SK-N-SH treated with all-trans-retinoic acid at 6 μM for 48 hours (cell line): ENCODE data around the gene KASH5.

ENCODE experiments used
- ATAC-seq: fragments of 200-7000 bp; cut with Tn5 transposase; 3 replicates; pipeline ENCODE4 v1.9.1; 2020; ENCODE audit warnings: mild to moderate bottlenecking, moderate library complexity
- ARNTL ChIP-seq: fragments of 450-650 bp; formaldehyde crosslinking; IDR thresholded peaks from 2 replicates; pipeline ENCODE4 v1.5.0; 2020; ENCODE audit warnings: low read depth, mild to moderate bottlenecking, moderate library complexity, borderline replicate concordance
- BACH2 ChIP-seq: fragments of 250-450 bp; sonication (Bioruptor Pico); IDR thresholded peaks from 2 replicates; pipeline ENCODE4 v1.9.0; 2021; ENCODE audit warnings: mild to moderate bottlenecking, borderline replicate concordance
- CREB5 ChIP-seq: fragments of 250-450 bp; sonication (Bioruptor Pico); IDR thresholded peaks from 2 replicates; pipeline ENCODE4 v1.5.1; 2020; ENCODE audit warnings: low read depth, mild to moderate bottlenecking, moderate library complexity
- CSDC2 ChIP-seq: fragments of 250-450 bp; sonication (Bioruptor Pico); IDR thresholded peaks from 2 replicates; pipeline ENCODE4 v1.5.0; 2020; ENCODE audit warnings: mild to moderate bottlenecking, moderate library complexity
- CSRNP3 ChIP-seq: fragments of 250-450 bp; sonication (Bioruptor Pico); IDR thresholded peaks from 2 replicates; pipeline ENCODE4 v1.5.1; 2021; ENCODE audit warnings: mild to moderate bottlenecking, moderate library complexity
- ESRRG ChIP-seq: fragments of 250-450 bp; sonication (Bioruptor Pico); IDR thresholded peaks from 2 replicates; pipeline ENCODE4 v1.6.1; 2021; ENCODE audit warnings: mild to moderate bottlenecking
- GLIS3 ChIP-seq: fragments of 250-450 bp; sonication (Bioruptor Pico); IDR thresholded peaks from 2 replicates; pipeline ENCODE4 v1.5.0; 2020; ENCODE audit warnings: mild to moderate bottlenecking, moderate library complexity
- ISL1 ChIP-seq: fragments of 250-450 bp; sonication (Bioruptor Pico); IDR thresholded peaks from 2 replicates; pipeline ENCODE4 v2.1.2; 2022; ENCODE audit warnings: mild to moderate bottlenecking, moderate library complexity
- OSR1 ChIP-seq: fragments of 250-450 bp; sonication (Bioruptor Pico); IDR thresholded peaks from 2 replicates; pipeline ENCODE4 v1.8.0; 2022; ENCODE audit warnings: moderate library complexity, mild to moderate bottlenecking, inconsistent platforms
- PATZ1 ChIP-seq: fragments of 250-450 bp; sonication (Bioruptor Pico); IDR thresholded peaks from 2 replicates; pipeline ENCODE4 v1.8.0; 2020; ENCODE audit warnings: mild to moderate bottlenecking, moderate library complexity, borderline replicate concordance
- POU6F1 ChIP-seq: fragments of 250-450 bp; sonication (Bioruptor Pico); IDR thresholded peaks from 2 replicates; pipeline ENCODE4 v1.8.0; 2021; ENCODE audit warnings: low read depth, mild to moderate bottlenecking, moderate library complexity, borderline replicate concordance
- PPARA ChIP-seq: fragments of 250-450 bp; sonication (Bioruptor Pico); IDR thresholded peaks from 2 replicates; pipeline ENCODE4 v1.5.0; 2020; ENCODE audit warnings: mild to moderate bottlenecking, borderline replicate concordance
- RARB ChIP-seq: fragments of 250-450 bp; sonication (Bioruptor Pico); IDR thresholded peaks from 2 replicates; pipeline ENCODE4 v1.8.0; 2021; ENCODE audit warnings: mild to moderate bottlenecking, moderate library complexity
- SNAI2 ChIP-seq: fragments of 250-450 bp; sonication (Bioruptor Pico); IDR thresholded peaks from 2 replicates; pipeline ENCODE4 v1.5.0; 2020; ENCODE audit warnings: mild to moderate bottlenecking, moderate library complexity
- TOX ChIP-seq: fragments of 250-450 bp; sonication (Bioruptor Pico); IDR thresholded peaks from 2 replicates; pipeline ENCODE4 v1.8.0; 2021; ENCODE audit warnings: mild to moderate bottlenecking, moderate library complexity, borderline replicate concordance
- TSHZ2 ChIP-seq: fragments of 250-450 bp; sonication (Bioruptor Pico); IDR thresholded peaks from 2 replicates; pipeline ENCODE4 v1.5.0; 2020; ENCODE audit warnings: mild to moderate bottlenecking, moderate library complexity
- ZC3H10 ChIP-seq: fragments of 250-450 bp; sonication (Bioruptor Pico); IDR thresholded peaks from 2 replicates; pipeline ENCODE4 v1.5.1; 2021; ENCODE audit warnings: mild to moderate bottlenecking, moderate library complexity
- ZFP3 ChIP-seq: fragments of 250-450 bp; sonication (Bioruptor Pico); IDR thresholded peaks from 2 replicates; pipeline ENCODE4 v1.5.0; 2020; ENCODE audit warnings: mild to moderate bottlenecking, moderate library complexity
- ZFP30 ChIP-seq: fragments of 450-650 bp; formaldehyde crosslinking; IDR thresholded peaks from 2 replicates; pipeline ENCODE4 v1.5.0; 2022; ENCODE audit warnings: mild to moderate bottlenecking, moderate library complexity
- ZNF565 ChIP-seq: fragments of 450-650 bp; formaldehyde crosslinking; conservative IDR thresholded peaks from 2 replicates; pipeline ENCODE4 v1.5.0; 2020; ENCODE audit warnings: low read depth, mild to moderate bottlenecking, moderate library complexity
- ZNF70 ChIP-seq: fragments of 450-650 bp; formaldehyde crosslinking; IDR thresholded peaks from 2 replicates; pipeline ENCODE4 v1.5.0; 2020; ENCODE audit warnings: mild to moderate bottlenecking, moderate library complexity
- ZNF8 ChIP-seq: fragments of 450-650 bp; formaldehyde crosslinking; IDR thresholded peaks from 2 replicates; pipeline ENCODE4 v1.5.0; 2020; ENCODE audit warnings: mild to moderate bottlenecking, moderate library complexity

Gene KASH5

GRCh38 chr19:49438261-49438660 is 50.2 kb downstream of the KASH5 start:
- TF ChIP-seq POU6F1 (no peak), PPARA (no peak), ISL1 (CRISPR knock-in tag) (no peak), ZC3H10 (CRISPR knock-in tag) (no peak), TOX (CRISPR knock-in tag) (no peak), ARNTL (CRISPR knock-in tag) (no peak), TSHZ2 (CRISPR knock-in tag) (no peak), CSDC2 (CRISPR knock-in tag) (no peak), BACH2 (CRISPR knock-in tag) (no peak), CREB5 (no peak), ZNF565 (CRISPR knock-in tag) (no peak), OSR1 (CRISPR knock-in tag) (no peak), SNAI2 (CRISPR knock-in tag) (no peak), RARB (CRISPR knock-in tag) (no peak), ZFP3 (CRISPR knock-in tag) (no peak), CSRNP3 (CRISPR knock-in tag) (no peak), ESRRG (CRISPR knock-in tag) (no peak)
- ATAC-seq = no peak

- ATAC-seq = no peak
- TF ChIP-seq ISL1 (CRISPR knock-in tag) = no peak
- no peak for TF ChIP-seq RARB (CRISPR knock-in tag)
- no peak for TF ChIP-seq SNAI2 (CRISPR knock-in tag)
- no peak for TF ChIP-seq ESRRG (CRISPR knock-in tag)
- TF ChIP-seq ZNF8 (CRISPR knock-in tag) = no peak
- TF ChIP-seq OSR1 (CRISPR knock-in tag) = no peak
- no peak for TF ChIP-seq ZNF70 (CRISPR knock-in tag)
- no peak for TF ChIP-seq CREB5
- no peak for TF ChIP-seq TOX (CRISPR knock-in tag)
- no peak for TF ChIP-seq GLIS3 (CRISPR knock-in tag)
- TF ChIP-seq BACH2 (CRISPR knock-in tag) = no peak
- no peak for TF ChIP-seq CSDC2 (CRISPR knock-in tag)
- TF ChIP-seq ZFP30 (CRISPR knock-in tag) = no peak
- no peak for TF ChIP-seq PATZ1 (CRISPR knock-in tag)
- no peak for TF ChIP-seq TSHZ2 (CRISPR knock-in tag)
- TF ChIP-seq, all 23 proteins: peak for 0
These were observed 51.8 kb downstream of the KASH5 start for GRCh38 chr19:49439836-49440235.
